CD4-positive, alpha-beta T cell treated with Interleukin-4 for 1 hour (primary cell): ENCODE measurements around the gene ZBTB2.
"Not testable (repeated sequence)": the region's sequence is repeated elsewhere in the genome, so short reads cannot be mapped to it uniquely, and the experiment has no call there.

Experiments used
- DNase-seq, 2 donors: peaks; one replicate each; pipeline ENCODE4 v3.0.0-alpha.2; 2020 to 2022

ZBTB2 gene

GRCh38 chr6:151370509-151371078, 20.8 kb downstream of the ZBTB2 start:
- no peak for DNase-seq

GRCh38 chr6:151365233-151365632, 26.1 kb downstream of the ZBTB2 start:
- no peak for DNase-seq

GRCh38 chr6:151359486-151359885, 31.9 kb downstream of the ZBTB2 start:
- DNase-seq = no peak

GRCh38 chr6:151358475-151358874, 32.9 kb downstream of the ZBTB2 start:
- no peak for DNase-seq

GRCh38 chr6:151357758-151358436, 33.5 kb downstream of the ZBTB2 start:
- no peak for DNase-seq

- DNase-seq = not testable (repeated sequence)
These were observed 34.4 kb downstream of the ZBTB2 start for GRCh38 chr6:151356983-151357382.

- no peak for DNase-seq
These were observed 37.6 kb downstream of the ZBTB2 start for GRCh38 chr6:151353795-151354194.

GRCh38 chr6:151352410-151353396, 38.7 kb downstream of the ZBTB2 start:
- DNase-seq = no peak

- DNase-seq = no peak
These were observed 39.6 kb downstream of the ZBTB2 start for GRCh38 chr6:151351731-151352130.

- DNase-seq = no peak
These were observed 40.1 kb downstream of the ZBTB2 start for GRCh38 chr6:151351146-151351700.

- DNase-seq = no peak
These were observed 40.8 kb downstream of the ZBTB2 start for GRCh38 chr6:151350442-151351145.

- no peak for DNase-seq
These were observed 41.6 kb downstream of the ZBTB2 start for GRCh38 chr6:151349651-151350270.

GRCh38 chr6:151342750-151343149, 48.6 kb downstream of the ZBTB2 start:
- not testable (repeated sequence) for DNase-seq

- no peak for DNase-seq
These were observed 49.7 kb downstream of the ZBTB2 start for GRCh38 chr6:151341476-151342195.

- no peak for DNase-seq
These were observed 51.0 kb downstream of the ZBTB2 start for GRCh38 chr6:151340219-151340978.

GRCh38 chr6:151339369-151339768, 52.0 kb downstream of the ZBTB2 start:
- DNase-seq = no peak

GRCh38 chr6:151338651-151339200, 52.6 kb downstream of the ZBTB2 start:
- DNase-seq = no peak

GRCh38 chr6:151335930-151336329, 55.4 kb downstream of the ZBTB2 start:
- DNase-seq = no peak

- no peak for DNase-seq
These were observed 61.1 kb downstream of the ZBTB2 start for GRCh38 chr6:151330130-151330696.

- no peak for DNase-seq
These were observed 64.3 kb downstream of the ZBTB2 start for GRCh38 chr6:151327101-151327500.
